Hepatocyte (in vitro differentiated cells): ENCODE results near the gene SMARCA5. TPM values are rescaled to one million over a fixed set of nuclear protein-coding genes. Genes with fewer than 3 reads are reported as not detected.

Experiments
- DNase-seq: peaks from one replicate; pipeline ENCODE4 v3.0.0-alpha.2; 2016; ENCODE audit warnings: low spot score
- H2AFZ ChIP-seq: fragments of 200-600 bp; sonication (generic); 2 replicates; pipeline ENCODE4 v1.6.0; 2016; ENCODE audit warnings: antibody characterized with exemption, mild to moderate bottlenecking
- H3K27ac ChIP-seq: fragments of 200-600 bp; sonication (generic); 2 replicates; pipeline ENCODE4 v1.5.1; 2016; ENCODE audit warnings: mild to moderate bottlenecking
- H3K27me3 ChIP-seq: fragments of 200-600 bp; sonication (generic); 2 replicates; pipeline ENCODE4 v1.6.1; 2016
- H3K36me3 ChIP-seq: fragments of 200-600 bp; sonication (generic); replicated peaks from 2 replicates; pipeline ENCODE4 v1.5.1; 2016; ENCODE audit warnings: low read depth; ENCODE audit not compliant: insufficient read depth
- H3K4me1 ChIP-seq: fragments of 200-600 bp; sonication (generic); 2 replicates; pipeline ENCODE4 v1.5.1; 2016; ENCODE audit warnings: mild to moderate bottlenecking, moderate library complexity; ENCODE audit not compliant: insufficient read depth
- H3K4me2 ChIP-seq: fragments of 200-600 bp; sonication (generic); 2 replicates; pipeline ENCODE4 v1.6.0; 2016
- H3K4me3 ChIP-seq: fragments of 200-600 bp; sonication (generic); 2 replicates; pipeline ENCODE4 v1.5.1; 2016; ENCODE audit warnings: mild to moderate bottlenecking
- H3K79me2 ChIP-seq: fragments of 200-600 bp; sonication (generic); 2 replicates; pipeline ENCODE4 v1.6.0; 2017; ENCODE audit warnings: mild to moderate bottlenecking
- H3K9me2 ChIP-seq: fragments of 200-600 bp; sonication (generic); replicated peaks from 2 replicates; pipeline ENCODE4 v1.6.0; 2017; ENCODE audit warnings: mild to moderate bottlenecking; ENCODE audit not compliant: insufficient read depth
- H3K9me3 ChIP-seq: fragments of 200-600 bp; sonication (generic); 2 replicates; pipeline ENCODE4 v1.5.1; 2016; ENCODE audit warnings: low read depth, mild to moderate bottlenecking
- H4K20me1 ChIP-seq: fragments of 200-600 bp; sonication (generic); 2 replicates; pipeline ENCODE4 v1.6.0; 2016; ENCODE audit warnings: mild to moderate bottlenecking; ENCODE audit not compliant: insufficient read depth, poor library complexity, severe bottlenecking
- EZH2 ChIP-seq: fragments of 200-600 bp; sonication (generic); IDR thresholded peaks from 2 replicates; pipeline ENCODE4 v1.6.1; 2016; ENCODE audit warnings: antibody characterized with exemption, mild to moderate bottlenecking, borderline replicate concordance
- EZH2phosphoT487 ChIP-seq: fragments of 200-600 bp; sonication (generic); IDR thresholded peaks from one replicate; pipeline ENCODE4 v1.6.1; 2018; ENCODE audit warnings: antibody characterized with exemption, mild to moderate bottlenecking, low read depth, moderate library complexity; ENCODE audit not compliant: unreplicated experiment, severe bottlenecking
- WGBS: methylation state at CpG from one replicate; pipeline ENCODE4 v1.1.6; 2016; ENCODE audit warnings: low lambda C conversion rate; ENCODE audit errors: missing lambda C conversion rate; 5-methylcytosine and 5-hydroxymethylcytosine counted together
- polyA plus RNA-seq: library from polyadenylated mRNA; unstranded; fragments of >200 nt; fragmentation: Nextera tagmentation; extraction: Ambion mirVana; gene quantifications from 2 replicates; pipeline ENCODE4 v1.2.1, GENCODE V29; 2016
- total RNA-seq: library from RNA; depleted of rRNA; stranded (reverse); fragments of >200 nt; gene quantifications from 2 replicates; pipeline ENCODE4 v1.2.3, GENCODE V29; 2014
- TF ChIP-seq, protein P1 (sequence below): fragments of 200-600 bp; sonication (generic); IDR thresholded peaks from 2 replicates; pipeline ENCODE4 v1.5.1; 2016; ENCODE audit warnings: antibody characterized with exemption, mild to moderate bottlenecking; ENCODE audit not compliant: poor library complexity

SMARCA5 gene
- total and polyA plus RNA-seq, 2 experiments from 2014 or later, result 38.7 to 73.0 TPM

DNA sequence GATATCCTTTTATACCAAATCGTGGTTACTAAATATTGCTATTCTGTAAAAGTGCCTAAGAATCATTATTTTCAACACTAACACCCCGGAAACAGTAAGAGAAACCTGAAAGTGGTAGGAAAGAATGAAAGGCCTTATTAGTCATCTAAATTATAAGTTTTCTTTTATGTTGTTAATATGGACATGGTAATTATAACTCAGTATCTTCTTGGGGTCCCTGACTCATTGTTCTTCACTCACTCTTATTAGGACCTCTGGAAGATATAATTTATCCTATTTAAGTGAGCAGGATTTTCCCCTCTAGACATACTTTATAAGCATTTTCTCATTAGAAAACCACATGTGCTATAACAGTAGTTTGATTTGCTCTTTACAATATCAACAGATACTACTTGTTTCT, 51.0 kb downstream of the SMARCA5 start:
- no peaks in the 10 kb centered on the region for H4K20me1 ChIP-seq
- peaks cover 5% of the 10 kb centered on the region for H3K4me1 ChIP-seq
- H3K27me3 ChIP-seq, result no peaks in the 10 kb centered on the region
- no peaks in the 10 kb centered on the region for H3K79me2 ChIP-seq
- no peak for DNase-seq
- H3K27ac ChIP-seq, result no peak overlapping the region
- WGBS, result 91% methylated on average over 2 of the region's 2 CpGs
- no peak overlapping the region for H3K4me3 ChIP-seq
- H3K4me2 ChIP-seq, result no peak overlapping the region
- no peaks in the 10 kb centered on the region for H3K36me3 ChIP-seq
- no peaks in the 10 kb centered on the region for H3K9me3 ChIP-seq
- H3K9me2 ChIP-seq, result no peaks in the 10 kb centered on the region
- no peak overlapping the region for H2AFZ ChIP-seq
- TF ChIP-seq, protein P1, sequence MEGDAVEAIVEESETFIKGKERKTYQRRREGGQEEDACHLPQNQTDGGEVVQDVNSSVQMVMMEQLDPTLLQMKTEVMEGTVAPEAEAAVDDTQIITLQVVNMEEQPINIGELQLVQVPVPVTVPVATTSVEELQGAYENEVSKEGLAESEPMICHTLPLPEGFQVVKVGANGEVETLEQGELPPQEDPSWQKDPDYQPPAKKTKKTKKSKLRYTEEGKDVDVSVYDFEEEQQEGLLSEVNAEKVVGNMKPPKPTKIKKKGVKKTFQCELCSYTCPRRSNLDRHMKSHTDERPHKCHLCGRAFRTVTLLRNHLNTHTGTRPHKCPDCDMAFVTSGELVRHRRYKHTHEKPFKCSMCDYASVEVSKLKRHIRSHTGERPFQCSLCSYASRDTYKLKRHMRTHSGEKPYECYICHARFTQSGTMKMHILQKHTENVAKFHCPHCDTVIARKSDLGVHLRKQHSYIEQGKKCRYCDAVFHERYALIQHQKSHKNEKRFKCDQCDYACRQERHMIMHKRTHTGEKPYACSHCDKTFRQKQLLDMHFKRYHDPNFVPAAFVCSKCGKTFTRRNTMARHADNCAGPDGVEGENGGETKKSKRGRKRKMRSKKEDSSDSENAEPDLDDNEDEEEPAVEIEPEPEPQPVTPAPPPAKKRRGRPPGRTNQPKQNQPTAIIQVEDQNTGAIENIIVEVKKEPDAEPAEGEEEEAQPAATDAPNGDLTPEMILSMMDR, result no peak
- no peak for TF ChIP-seq EZH2
- TF ChIP-seq EZH2phosphoT487, result no peak

DNA sequence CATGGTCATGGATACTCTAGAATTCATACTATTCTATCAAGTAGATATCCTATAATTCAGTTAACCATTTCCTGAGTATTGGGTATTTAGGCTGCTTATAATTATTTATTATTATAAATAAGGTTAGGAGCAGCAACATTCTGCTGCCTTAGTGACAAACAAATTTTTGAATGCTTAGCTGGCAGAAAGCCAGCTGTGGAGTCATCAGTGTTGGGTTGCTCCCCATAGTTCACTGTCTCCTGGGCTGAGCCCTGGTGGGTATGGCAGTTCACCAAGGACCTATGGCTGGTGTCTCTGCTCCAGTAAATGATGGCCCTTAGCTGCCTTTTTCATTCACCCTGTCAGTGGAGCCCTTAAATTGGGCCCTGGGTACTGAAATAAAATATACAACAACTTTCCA, 61.8 kb downstream of the SMARCA5 start:
- no peak overlapping the region for H3K27ac ChIP-seq
- no peaks in the 10 kb centered on the region for H3K27me3 ChIP-seq
- TF ChIP-seq, protein P1, result no peak
- H3K4me1 ChIP-seq, result no peaks in the 10 kb centered on the region
- H3K4me3 ChIP-seq, result no peak overlapping the region
- no peaks in the 10 kb centered on the region for H3K9me2 ChIP-seq
- H2AFZ ChIP-seq, result no peak overlapping the region
- no peak overlapping the region for H3K4me2 ChIP-seq
- no peaks in the 10 kb centered on the region for H3K79me2 ChIP-seq
- no peaks in the 10 kb centered on the region for H4K20me1 ChIP-seq
- no peak for DNase-seq
- H3K36me3 ChIP-seq, result no peaks in the 10 kb centered on the region
- H3K9me3 ChIP-seq, result no peaks in the 10 kb centered on the region

GRCh38 chr4:143581331-143581946, 67.9 kb downstream of the SMARCA5 start:
- Histone ChIP-seq H2AFZ (no peak overlapping the region), H3K27ac (no peak overlapping the region)

More at GRCh38 chr4:143581331-143581946, 67.9 kb downstream of the SMARCA5 start:
- TF ChIP-seq, protein P1, result no peak
- TF ChIP-seq EZH2, result no peak
- TF ChIP-seq EZH2phosphoT487, result no peak
- Histone ChIP-seq H3K79me2 (no peaks in the 10 kb centered on the region), H3K9me2 (no peaks in the 10 kb centered on the region), H3K4me3 (no peak overlapping the region), H4K20me1 (no peaks in the 10 kb centered on the region), H3K4me2 (no peak overlapping the region), H3K36me3 (no peaks in the 10 kb centered on the region), H3K27me3 (no peaks in the 10 kb centered on the region), H3K4me1 (no peaks in the 10 kb centered on the region), H3K9me3 (no peaks in the 10 kb centered on the region)
- 75% methylated on average over 3 of the region's 3 CpGs for WGBS
- no peak for DNase-seq
